ENCODE results near the gene MOB3A. TPM values are rescaled to one million over a fixed set of nuclear protein-coding genes. Genes with fewer than 3 reads are reported as not detected.
"Not testable (repeated sequence)": the region's sequence is repeated elsewhere in the genome, so short reads cannot be mapped to it uniquely, and the experiment has no call there.

The MOB3A gene
- total RNA-seq, 1 donor from 2014 or later = 69.2 TPM

DNA sequence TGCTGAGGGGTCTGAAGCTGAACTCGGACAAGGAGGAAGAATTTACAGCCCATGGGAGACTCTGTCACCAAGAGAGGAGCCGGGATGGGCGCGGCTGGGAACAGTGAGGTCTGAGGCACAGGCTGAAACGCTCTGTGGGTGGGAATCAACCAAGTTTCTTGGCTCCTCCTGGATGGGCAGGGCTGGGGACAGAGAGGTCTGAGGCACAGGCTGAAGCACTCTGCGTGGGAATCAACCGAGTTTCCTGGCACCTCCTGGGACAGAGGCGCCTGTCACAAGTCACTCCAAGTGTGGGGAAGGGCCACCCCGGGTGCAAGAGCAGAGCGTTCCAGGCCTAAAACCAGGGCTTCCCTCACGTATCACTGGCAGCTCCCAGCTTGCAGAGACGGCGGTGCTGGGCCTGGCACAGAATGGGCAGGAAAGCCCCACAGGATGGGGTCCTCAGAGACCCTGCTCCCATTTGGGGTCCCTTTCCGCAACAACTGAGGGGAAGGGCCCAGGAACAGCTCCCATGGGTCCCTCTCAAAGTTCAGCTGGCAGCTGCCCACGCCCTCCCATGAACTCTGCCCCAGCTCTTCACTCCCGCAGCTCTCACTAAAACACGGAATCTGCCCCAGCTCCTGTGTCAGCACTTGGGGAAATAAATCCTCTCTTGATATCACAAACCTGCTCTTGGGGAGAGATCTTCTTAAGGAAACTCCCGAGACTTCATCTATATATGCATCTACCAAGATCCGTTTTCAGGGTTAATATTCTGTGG is 36.8 kb upstream of the MOB3A start:
- intact Hi-C loops (cut with DNase I) = no loop called here
- Histone ChIP-seq H3K27me3 (ENCODE audit: low read depth) (no peaks in the 10 kb centered on the region), H3K4me1 (no peaks in the 10 kb centered on the region), H3K27ac (no peak overlapping the region), H3K4me3 (no peak overlapping the region), H3K9me3 (no peaks in the 10 kb centered on the region), H3K36me3 (peaks cover 87% of the 10 kb centered on the region)
- TF ChIP-seq CTCF (IDR thresholded peaks at IDR 0.05) = no peak
- ATAC-seq (no peak), DNase-seq (peak; percentile 22)

DNA sequence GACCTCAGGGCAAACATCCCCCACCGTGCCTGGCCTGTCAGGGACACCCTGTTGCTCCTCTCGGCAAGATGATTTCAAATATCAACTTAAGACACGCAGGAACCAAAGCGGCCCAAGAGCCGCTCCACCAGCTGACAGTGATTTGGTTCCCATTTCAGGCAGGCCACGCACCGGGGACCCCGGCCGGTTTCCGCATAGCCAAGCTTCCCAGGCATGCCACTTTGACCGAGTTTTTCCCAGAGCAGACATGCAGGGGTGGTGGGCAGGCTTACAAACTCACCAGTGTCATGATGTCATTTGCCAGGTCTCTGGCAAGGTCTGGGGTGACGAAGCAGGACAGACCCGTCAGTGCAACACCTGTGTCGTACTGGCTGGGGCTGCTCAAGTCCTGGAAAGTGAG is 36.1 kb upstream of the MOB3A start:
- ATAC-seq (no peak), DNase-seq (no peak)
- Histone ChIP-seq H3K36me3 (peaks cover 87% of the 10 kb centered on the region), H3K27ac (no peak overlapping the region), H3K4me3 (no peak overlapping the region), H3K27me3 (ENCODE audit: low read depth) (no peaks in the 10 kb centered on the region), H3K9me3 (no peaks in the 10 kb centered on the region), H3K4me1 (no peaks in the 10 kb centered on the region)
- TF ChIP-seq CTCF (IDR thresholded peaks at IDR 0.05) = no peak
- intact Hi-C loops (cut with DNase I) = no loop called here

DNA sequence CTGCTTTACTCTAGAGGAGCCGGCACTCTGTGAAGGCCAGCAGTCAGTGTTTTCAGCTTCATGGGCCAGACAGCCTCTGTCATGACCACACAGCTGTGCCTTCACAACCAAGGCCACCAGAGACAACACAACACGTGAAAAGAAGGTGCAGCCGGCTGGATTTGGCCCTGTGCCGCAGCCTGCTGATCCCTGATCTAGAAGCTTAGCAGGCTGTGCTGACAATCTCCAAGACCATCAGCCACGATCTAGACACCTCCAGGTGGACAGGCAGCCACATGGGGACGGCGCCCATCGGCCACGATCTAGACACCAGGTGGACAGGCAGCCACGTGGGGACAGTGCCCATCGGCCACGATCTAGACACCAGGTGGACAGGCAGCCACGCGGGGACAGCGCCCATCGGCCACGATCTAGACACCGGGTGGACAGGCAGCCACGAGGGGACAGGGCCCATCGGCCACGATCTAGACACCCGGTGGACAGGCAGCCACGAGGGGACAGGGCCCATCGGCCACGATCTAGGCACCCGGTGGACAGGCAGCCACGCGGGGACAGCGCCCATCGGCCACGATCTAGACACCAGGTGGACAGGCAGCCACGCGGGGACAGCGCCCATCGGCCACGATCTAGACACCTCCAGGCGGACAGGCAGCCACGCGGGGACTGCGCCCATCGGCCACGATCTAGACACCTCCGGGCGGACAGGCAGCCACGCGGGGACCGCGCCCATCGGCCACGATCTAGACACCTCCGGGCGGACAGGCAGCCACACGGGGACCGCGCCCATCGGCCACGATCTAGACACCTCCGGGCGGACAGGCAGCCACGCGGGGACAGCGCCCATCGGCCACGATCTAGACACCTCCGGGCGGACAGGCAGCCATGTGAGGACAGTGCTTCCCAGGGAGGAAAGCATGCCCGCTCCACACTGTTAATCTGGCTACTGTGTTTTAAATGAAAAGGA is 35.2 kb upstream of the MOB3A start:
- H3K27me3 ChIP-seq (ENCODE audit: low read depth); DNase-seq; intact Hi-C loops (cut with DNase I); H3K27ac ChIP-seq; H3K9me3 ChIP-seq; ATAC-seq; H3K4me1 ChIP-seq; H3K4me3 ChIP-seq: not testable (repeated sequence)
- peaks cover 87% of the 10 kb centered on the region for H3K36me3 ChIP-seq

GRCh38 chr19:2129892-2130770 is 34.0 kb upstream of the MOB3A start:
- H3K4me1 ChIP-seq = no peaks in the 10 kb centered on the region
- H3K36me3 ChIP-seq = peaks cover 90% of the 10 kb centered on the region
- no peak for ATAC-seq
- no peak for TF ChIP-seq CTCF (IDR thresholded peaks at IDR 0.05)
- DNase-seq = no peak
- no peak overlapping the region for H3K4me3 ChIP-seq
- H3K27ac ChIP-seq = no peak overlapping the region
- no peaks in the 10 kb centered on the region for H3K27me3 ChIP-seq (ENCODE audit: low read depth)
- intact Hi-C loops (cut with DNase I) = no loop called here
- H3K9me3 ChIP-seq = no peaks in the 10 kb centered on the region

GRCh38 chr19:2129486-2129885 is 33.4 kb upstream of the MOB3A start:
- H3K27me3 ChIP-seq (ENCODE audit: low read depth) = no peaks in the 10 kb centered on the region
- H3K27ac ChIP-seq = no peak overlapping the region
- DNase-seq (peak; percentile 28), ATAC-seq (no peak)
- no peak for TF ChIP-seq CTCF (IDR thresholded peaks at IDR 0.05)
- no peaks in the 10 kb centered on the region for H3K9me3 ChIP-seq
- no peak overlapping the region for H3K4me3 ChIP-seq
- H3K4me1 ChIP-seq = no peaks in the 10 kb centered on the region
- peaks cover 90% of the 10 kb centered on the region for H3K36me3 ChIP-seq
- intact Hi-C loops (cut with DNase I) = no loop called here
